ENCODE measurements around the gene LHFPL3.
"Not testable (repeated sequence)": the region's sequence is repeated elsewhere in the genome, so short reads cannot be mapped to it uniquely, and the experiment has no call there.

The LHFPL3 gene

DNA sequence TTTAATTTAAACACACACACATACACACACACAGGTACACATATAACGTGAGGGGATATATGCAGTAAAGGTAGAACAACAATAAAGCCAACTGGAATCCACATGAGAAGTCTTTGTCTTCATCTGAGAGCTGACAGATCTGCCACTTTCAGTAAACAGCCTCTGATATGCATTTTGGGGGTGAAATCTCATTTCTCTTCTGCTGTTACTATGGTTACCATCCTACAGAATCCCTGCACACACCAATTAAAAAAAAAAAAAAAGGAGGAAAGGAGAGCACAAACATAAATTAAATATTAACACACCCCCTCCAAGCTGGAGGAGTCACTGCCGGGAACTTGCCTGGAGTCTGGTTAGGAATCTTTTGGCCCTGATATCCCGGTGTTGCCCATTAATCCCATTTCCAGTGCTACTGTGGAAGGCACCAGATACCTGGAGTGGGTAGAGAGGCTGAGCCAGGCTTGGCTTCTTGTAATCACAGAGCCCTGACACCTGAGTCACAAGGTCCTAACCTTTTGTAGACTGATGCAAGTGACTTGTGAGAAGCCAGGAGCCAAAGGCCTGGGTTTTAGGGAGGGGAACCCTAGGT, 169.1 kb downstream of the LHFPL3 start:
- DNase-seq = no peak

GRCh38 chr7:104499975-104500374, 171.6 kb downstream of the LHFPL3 start:
- no peak for DNase-seq

- no peak for DNase-seq
Observed at GRCh38 chr7:104509874-104510273, 181.5 kb downstream of the LHFPL3 start.

- no peak for DNase-seq
Observed at GRCh38 chr7:104524853-104525252, 196.4 kb downstream of the LHFPL3 start.

DNA sequence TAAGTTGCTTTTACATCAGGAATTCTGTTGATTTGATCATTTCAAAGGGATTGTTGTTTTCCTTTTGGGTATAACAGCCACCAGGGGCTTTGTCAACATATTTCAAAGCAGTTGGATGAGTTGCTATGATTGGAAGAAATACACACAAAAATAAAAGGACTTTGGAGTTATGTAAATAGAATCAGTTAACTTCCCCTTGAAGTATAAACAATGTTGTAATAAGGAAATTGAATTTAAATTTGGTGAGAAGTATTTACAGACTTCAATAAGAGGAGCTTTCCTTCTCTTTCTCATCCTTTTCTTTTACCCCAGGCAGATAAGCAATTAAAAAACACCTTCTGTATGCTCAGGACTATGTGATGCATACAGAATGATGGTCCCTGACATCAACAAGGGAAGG, 199.7 kb downstream of the LHFPL3 start:
- no peak for DNase-seq

DNA sequence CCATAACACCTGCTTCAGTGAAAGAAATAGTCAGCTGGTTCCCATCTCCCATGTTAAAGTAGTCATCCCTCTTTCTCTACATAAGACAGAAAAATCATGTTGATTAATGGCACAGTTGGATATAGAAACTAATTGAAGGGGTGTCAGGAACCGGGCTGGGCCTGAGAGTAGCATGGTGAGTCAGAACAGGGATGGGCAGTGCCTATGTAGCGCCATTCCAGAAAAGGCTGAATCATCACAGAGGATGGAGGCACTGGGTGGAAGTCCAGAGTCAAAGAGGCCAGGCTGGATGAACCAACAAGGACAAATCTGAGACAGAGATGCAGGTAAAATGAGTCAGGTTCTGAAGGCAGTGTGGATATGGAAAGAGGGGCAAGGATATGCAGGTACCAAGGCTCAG, 201.2 kb downstream of the LHFPL3 start:
- DNase-seq = no peak

DNA sequence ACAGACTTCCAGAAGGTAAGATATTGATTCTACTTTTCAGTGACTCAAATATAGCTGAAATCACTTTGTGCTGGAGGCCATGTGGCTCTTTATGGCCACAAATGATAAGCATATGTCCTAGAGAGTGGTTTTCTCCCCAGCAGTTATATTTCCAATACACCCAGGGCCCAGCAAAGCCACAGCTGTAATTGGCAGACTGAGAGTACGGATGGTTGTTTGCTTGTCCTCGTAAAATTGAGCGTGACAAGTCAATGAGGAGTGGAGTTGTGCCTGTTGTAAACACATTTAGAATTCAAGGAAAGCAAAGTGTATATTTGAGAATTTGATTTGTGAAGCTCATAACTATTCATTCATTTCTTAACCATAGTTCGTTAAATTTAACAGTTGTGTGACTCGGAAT, 201.8 kb downstream of the LHFPL3 start:
- DNase-seq = no peak

DNA sequence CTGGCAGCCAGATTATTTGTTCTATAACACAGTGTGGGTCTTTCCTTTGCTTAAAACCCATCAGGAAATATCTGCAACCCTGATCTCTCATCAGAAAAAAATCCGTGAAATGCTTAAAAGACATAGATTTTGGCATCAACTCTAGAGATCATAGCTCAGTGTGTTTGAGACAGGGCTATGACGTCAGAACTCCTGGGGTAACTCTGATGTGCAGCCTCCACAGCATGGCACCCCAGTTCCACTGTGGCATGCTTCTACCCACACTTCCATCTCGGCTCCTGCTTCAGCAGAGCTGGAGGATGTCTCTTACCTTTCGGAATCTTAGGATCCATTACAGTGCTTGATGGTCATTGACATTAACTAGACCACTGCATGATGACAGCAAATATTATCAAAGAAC, 205.7 kb downstream of the LHFPL3 start:
- no peak for DNase-seq

GRCh38 chr7:104535841-104536240, 207.4 kb downstream of the LHFPL3 start:
- DNase-seq = no peak

GRCh38 chr7:104536956-104537355, 208.6 kb downstream of the LHFPL3 start:
- no peak for DNase-seq

DNA sequence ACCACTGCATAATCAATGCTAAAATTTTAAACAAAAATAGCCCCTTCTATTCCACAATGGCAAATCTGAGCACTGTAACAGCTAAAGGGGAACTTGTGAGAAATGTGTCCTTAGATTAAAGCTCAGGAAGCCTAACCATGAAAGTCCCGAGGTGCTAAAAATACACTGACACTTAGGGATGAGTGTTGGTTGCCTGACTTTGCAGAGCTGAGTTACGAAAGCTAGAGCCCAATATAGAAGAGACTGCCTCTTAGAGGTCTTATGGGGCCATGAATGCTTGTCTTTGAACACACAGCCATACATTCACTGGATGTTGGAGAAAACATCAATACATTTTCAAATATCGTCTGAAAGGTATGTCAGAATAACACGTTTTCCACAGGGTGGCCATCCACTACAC, 209.7 kb downstream of the LHFPL3 start:
- no peak for DNase-seq

GRCh38 chr7:104541897-104542296, 213.5 kb downstream of the LHFPL3 start:
- DNase-seq = no peak

DNA sequence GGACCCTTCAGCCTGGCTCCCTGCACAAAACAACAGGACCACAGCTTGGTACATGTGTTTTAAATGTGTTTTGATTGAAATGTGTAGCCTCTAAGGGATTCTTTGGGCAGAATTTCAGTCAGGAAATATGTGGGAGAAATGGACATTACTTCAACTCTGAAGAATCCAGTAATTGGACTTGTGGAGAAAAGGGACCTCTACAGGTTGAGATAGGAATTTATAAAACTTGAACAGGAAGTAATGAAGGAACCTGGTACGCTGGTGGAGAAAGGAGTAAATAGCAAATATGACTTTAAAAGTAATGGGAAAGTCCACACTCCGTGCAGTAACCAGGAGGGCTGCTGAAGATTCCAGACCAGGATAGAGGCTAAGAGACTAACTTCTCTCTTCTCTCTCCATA, 220.5 kb downstream of the LHFPL3 start:
- DNase-seq = no peak

DNA sequence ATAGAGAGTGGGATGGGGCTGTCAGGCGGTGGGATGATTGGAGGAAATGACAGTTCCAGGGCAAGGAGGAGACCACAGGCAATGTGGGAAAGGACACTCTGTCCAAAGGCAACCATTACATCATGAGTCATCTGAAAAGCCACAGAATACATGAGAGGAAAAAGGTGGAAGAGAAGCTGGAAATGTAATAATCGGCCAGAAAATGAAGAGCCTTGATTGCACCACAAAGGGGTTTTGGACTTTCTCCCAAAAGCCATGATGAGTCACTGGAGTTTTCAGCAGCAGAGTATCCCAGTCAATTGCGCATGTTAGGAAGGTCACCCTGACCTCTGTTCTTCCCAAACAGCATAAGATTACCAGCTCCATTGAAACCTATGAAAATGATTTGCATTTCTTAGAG, 222.0 kb downstream of the LHFPL3 start:
- no peak for DNase-seq

- no peak for DNase-seq
Observed at GRCh38 chr7:104551226-104551625, 222.8 kb downstream of the LHFPL3 start.

DNA sequence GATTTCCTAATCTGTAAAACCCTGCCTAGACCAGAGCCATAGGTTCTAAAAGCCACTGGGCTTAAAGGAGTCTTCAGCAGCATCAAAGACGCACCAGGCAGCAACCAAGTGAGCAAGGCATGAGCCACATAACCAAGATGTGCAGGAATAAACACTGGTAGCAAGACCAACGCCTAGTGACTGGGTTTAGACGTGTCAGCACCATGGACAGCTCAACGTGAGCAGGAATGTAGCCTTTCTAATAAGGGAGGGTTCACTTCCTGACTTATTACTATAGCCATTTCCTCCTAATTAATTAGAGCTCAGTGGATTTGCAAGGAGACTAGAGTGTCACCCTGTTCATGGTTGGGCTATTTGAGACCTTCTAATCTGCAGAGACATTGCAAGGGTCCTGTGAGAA, 223.7 kb downstream of the LHFPL3 start:
- no peak for DNase-seq

DNA sequence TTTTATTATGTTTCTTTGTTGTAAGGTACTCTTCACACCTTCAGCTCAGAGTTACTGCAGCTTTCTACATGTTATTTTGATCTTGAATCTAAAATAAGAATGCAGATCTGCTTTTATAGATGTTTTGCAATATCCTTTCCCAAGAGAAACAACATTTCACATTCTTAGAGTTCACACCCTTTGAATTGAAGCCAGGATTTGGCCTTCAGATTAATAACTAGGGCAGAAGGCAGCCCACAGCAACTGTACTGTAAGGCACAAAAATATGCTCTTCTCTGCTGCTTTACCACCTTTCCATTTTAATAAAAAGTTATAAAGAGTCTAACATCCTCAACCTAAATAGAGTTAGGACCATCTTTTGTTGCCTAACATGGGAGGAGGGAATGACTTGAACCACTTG, 224.7 kb downstream of the LHFPL3 start:
- no peak for DNase-seq

DNA sequence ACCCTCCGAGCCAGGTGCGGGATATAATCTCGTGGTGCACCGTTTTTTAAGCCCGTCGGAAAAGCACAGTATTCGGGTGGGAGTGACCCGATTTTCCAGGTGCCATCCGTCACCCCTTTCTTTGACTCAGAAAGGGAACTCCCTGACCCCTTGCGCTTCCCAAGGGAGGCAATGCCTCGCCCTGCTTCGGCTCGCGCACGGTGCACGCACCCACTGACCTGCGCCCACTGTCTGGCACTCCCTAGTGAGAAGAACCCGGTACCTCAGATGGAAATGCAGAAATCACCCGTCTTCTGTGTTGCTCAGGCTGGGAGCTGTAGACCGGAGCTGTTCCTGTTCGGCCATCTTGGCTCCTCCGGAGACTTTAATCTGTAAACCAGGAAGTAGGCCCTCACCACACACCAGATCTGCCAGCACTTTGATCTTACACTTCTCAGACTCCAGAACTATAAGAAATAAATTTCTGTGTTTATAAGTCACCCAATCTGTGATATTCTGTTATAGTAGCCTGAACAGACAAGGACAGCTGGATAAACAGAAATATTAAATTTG, 235.0 kb downstream of the LHFPL3 start:
- not testable (repeated sequence) for DNase-seq

DNA sequence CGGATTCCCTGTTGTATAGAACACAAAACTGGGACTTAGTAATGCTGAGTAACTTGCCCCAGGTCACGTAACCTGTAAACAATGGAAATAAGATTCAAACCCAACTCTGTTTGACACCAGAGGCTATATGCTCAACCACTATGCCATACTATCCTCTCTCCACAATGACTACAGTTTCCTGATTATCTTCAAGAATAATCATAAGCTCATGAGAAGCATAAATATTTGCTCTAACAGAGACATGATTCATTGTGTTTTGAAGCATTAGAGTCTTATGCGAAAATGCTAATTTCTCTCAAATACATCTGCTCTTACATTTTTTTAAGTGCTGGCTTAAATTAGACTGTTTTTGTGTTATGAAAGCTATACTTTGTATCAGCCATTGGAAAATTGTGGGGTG, 241.3 kb downstream of the LHFPL3 start:
- DNase-seq = no peak

- DNase-seq = no peak
Observed at GRCh38 chr7:104572554-104572953, 244.2 kb downstream of the LHFPL3 start.

- DNase-seq = no peak
Observed at GRCh38 chr7:104584620-104585019, 256.2 kb downstream of the LHFPL3 start.

- DNase-seq = not testable (repeated sequence)
Observed at GRCh38 chr7:104595591-104595990, 267.2 kb downstream of the LHFPL3 start.

DNA sequence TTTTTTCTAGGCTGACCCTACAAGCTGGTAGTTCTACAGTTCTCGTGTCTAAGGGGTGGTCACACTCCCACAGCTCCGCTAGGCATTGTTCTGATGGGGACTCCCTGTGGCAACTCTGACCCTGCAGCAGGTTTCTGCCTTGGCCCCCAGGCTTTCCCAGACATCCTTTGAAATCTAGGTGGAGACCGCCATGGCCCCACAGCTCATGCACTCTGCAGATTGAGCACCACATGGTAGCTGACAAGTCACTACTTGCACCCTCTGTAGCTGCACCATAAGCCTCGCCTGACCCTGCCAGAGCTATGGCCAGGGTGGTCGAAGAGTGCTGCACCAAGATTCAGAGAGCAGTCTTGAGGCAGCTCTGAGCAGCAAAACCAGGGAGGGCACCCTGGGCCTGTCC, 275.6 kb downstream of the LHFPL3 start:
- DNase-seq = no peak

DNA sequence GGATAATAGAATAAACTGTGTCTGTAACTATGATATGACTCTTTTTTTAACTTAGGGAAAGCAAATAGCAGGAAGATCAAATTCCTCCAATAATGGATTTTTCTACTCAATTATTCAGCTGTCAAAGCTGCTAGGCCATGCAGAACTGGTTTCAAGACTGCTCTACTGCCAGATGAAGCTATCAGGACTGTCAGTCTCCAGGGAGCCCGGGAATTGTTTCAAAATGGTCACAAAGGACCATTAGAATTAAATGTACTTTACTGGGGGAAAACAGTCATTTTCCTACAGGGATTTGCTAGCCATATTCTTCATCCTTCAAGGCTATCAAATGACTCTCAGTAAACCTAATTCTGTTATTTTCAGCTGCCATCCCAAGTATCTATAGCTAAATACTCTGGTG, 276.3 kb downstream of the LHFPL3 start:
- no peak for DNase-seq

DNA sequence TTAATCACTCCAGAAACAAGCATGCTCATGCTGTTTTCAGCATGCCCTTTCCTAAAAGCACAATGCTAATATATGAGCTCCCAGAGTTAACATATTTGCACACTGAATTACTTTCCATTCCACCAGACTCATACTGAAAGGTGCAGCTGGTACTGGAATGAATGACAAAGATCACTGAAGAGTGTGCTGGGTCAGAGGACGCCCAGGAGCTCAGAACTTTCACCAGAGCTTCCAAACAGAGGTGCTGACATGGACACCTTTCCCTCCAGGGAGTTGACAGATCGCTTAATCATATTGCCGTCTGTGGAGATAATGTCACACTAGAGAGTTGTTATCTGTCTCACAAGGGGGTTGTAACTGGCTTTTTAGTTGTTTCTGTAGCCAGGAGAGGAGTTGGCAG, 292.9 kb downstream of the LHFPL3 start:
- no peak for DNase-seq
